ENCODE measurements around the gene DLAT.

The DLAT gene

DNA sequence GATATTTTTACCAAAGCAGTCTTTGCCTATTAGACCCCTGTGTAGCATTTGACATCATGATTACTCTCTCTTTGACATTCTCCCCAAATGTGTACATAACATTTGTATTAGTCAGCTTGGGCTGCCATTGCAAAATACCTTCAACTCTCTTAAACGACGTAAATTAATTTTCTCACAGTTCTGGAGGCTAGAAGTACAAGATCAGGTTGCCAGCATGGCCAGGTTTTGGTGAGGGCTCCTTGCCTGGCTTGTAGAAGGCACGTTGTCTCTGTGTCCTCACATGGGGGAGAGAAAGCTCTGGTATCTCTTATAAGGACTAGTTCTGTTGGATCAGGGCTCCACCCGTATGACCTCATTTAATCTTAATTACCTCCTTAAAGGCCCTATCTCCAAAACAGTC lies 12.3 kb upstream of the DLAT start:
- no peaks in the 10 kb centered on the region for H3K79me2 ChIP-seq (ENCODE audit: insufficient read depth, low read depth)
- no peaks in the 10 kb centered on the region for H3K36me3 ChIP-seq (ENCODE audit: insufficient read depth)
- peaks cover 19% of the 10 kb centered on the region for H3K4me1 ChIP-seq (ENCODE audit: low read depth, poor library complexity, severe bottlenecking)
- H3K4me3 ChIP-seq (IDR thresholded peaks at IDR 0.05; ENCODE audit: insufficient read depth, low read depth, low read length) = no peak overlapping the region
- H3K27ac ChIP-seq = no peak overlapping the region
- H3K27me3 ChIP-seq (ENCODE audit: insufficient read depth, low read depth) = no peaks in the 10 kb centered on the region
- no peak overlapping the region for H2AFZ ChIP-seq (ENCODE audit: low read depth)
- no peaks in the 10 kb centered on the region for H4K20me1 ChIP-seq (ENCODE audit: insufficient read depth)
- TF ChIP-seq, protein P1, sequence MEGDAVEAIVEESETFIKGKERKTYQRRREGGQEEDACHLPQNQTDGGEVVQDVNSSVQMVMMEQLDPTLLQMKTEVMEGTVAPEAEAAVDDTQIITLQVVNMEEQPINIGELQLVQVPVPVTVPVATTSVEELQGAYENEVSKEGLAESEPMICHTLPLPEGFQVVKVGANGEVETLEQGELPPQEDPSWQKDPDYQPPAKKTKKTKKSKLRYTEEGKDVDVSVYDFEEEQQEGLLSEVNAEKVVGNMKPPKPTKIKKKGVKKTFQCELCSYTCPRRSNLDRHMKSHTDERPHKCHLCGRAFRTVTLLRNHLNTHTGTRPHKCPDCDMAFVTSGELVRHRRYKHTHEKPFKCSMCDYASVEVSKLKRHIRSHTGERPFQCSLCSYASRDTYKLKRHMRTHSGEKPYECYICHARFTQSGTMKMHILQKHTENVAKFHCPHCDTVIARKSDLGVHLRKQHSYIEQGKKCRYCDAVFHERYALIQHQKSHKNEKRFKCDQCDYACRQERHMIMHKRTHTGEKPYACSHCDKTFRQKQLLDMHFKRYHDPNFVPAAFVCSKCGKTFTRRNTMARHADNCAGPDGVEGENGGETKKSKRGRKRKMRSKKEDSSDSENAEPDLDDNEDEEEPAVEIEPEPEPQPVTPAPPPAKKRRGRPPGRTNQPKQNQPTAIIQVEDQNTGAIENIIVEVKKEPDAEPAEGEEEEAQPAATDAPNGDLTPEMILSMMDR (conservative IDR thresholded peaks at IDR 0.05; ENCODE audit: low read depth, low read length) = no peak
- H3K4me2 ChIP-seq = no peak overlapping the region
- no peak overlapping the region for H3K9ac ChIP-seq

DNA sequence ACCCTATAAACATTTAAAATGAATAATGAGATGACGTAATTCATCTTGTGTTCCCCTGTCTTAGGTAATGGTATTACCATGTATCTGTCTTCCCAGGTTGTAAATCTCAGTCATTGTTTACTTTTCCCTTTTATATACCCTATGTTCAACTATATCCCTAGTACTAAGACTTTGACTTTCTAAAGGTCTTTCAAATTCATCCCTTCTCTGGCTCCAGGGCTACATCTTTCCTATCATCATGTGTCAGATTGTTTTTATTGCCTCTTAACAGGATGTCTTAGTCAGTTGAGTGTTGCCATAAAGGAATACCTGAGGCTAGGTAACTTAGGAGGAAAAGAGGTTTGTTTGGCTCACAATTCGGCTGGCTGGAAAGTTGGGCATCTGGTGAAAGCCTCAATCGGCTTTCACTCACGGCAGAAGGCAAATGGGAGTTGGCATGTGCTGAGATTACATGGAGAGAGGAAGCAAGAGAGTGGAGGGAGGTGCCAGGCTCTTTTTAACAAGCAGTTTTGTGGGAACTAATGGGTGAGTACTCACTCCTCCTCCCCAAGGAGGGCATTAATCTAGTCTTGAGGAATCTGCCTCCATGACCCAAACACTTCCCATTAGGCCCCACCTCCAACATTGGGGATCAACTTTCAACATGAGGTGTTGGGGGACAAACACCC lies 11.6 kb upstream of the DLAT start:
- Histone ChIP-seq H3K27ac (no peak overlapping the region), H3K4me2 (no peak overlapping the region), H2AFZ (ENCODE audit: low read depth) (no peak overlapping the region), H3K9ac (no peak overlapping the region), H4K20me1 (ENCODE audit: insufficient read depth) (no peaks in the 10 kb centered on the region), H3K79me2 (ENCODE audit: insufficient read depth, low read depth) (no peaks in the 10 kb centered on the region), H3K4me3 (IDR thresholded peaks at IDR 0.05; ENCODE audit: insufficient read depth, low read depth, low read length) (no peak overlapping the region), H3K4me1 (ENCODE audit: low read depth, poor library complexity, severe bottlenecking) (peaks cover 26% of the 10 kb centered on the region), H3K36me3 (ENCODE audit: insufficient read depth) (no peaks in the 10 kb centered on the region), H3K27me3 (ENCODE audit: insufficient read depth, low read depth) (no peaks in the 10 kb centered on the region)
- TF ChIP-seq, protein P1 (conservative IDR thresholded peaks at IDR 0.05; ENCODE audit: low read depth, low read length) = no peak

DNA sequence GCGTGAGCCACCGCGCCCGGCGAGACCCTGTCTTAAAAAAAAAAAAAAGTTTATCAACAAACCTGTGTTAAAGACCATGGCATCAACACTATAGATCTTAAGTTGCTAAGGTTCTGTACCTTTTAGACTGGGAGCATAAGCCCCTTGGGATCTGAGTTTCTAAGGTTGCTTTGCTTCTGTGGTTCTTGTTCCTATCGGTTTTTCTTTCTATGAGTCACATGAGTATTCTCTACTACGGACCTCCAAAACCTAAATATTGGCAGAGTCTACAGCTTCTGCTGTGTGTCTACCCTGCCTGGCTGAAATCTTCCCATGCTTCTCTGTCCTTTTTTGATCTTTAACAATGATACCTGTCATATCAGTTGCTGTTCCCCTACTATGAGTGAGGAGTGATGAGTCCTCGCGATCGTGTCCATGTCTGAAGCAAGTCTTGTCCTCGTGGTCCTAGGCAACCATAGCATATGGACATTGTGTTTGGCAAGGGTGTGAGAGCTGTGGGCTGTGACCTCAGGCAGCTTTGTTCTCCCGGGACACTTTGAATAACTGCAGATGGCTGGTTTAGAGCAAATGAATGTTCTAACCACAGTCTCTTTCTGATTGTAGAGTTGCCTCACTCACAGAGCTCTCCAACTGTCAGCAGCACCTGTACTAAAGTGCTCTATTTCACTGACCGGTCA lies 9.0 kb upstream of the DLAT start:
- peak overlapping the region; percentile 67 for H3K4me2 ChIP-seq
- peak overlapping the region; percentile 95 for H3K27ac ChIP-seq
- H3K9ac ChIP-seq = peak overlapping the region; percentile 69; the same call in 1 of the 2 replicates
- H4K20me1 ChIP-seq (ENCODE audit: insufficient read depth) = no peaks in the 10 kb centered on the region
- TF ChIP-seq, protein P1 (conservative IDR thresholded peaks at IDR 0.05; ENCODE audit: low read depth, low read length) = no peak
- H3K36me3 ChIP-seq (ENCODE audit: insufficient read depth) = no peaks in the 10 kb centered on the region
- H2AFZ ChIP-seq (ENCODE audit: low read depth) = peak overlapping the region; percentile 71
- peaks cover 26% of the 10 kb centered on the region for H3K4me1 ChIP-seq (ENCODE audit: low read depth, poor library complexity, severe bottlenecking)
- no peaks in the 10 kb centered on the region for H3K79me2 ChIP-seq (ENCODE audit: insufficient read depth, low read depth)
- no peaks in the 10 kb centered on the region for H3K27me3 ChIP-seq (ENCODE audit: insufficient read depth, low read depth)
- H3K4me3 ChIP-seq (IDR thresholded peaks at IDR 0.05; ENCODE audit: insufficient read depth, low read depth, low read length) = no peak overlapping the region

DNA sequence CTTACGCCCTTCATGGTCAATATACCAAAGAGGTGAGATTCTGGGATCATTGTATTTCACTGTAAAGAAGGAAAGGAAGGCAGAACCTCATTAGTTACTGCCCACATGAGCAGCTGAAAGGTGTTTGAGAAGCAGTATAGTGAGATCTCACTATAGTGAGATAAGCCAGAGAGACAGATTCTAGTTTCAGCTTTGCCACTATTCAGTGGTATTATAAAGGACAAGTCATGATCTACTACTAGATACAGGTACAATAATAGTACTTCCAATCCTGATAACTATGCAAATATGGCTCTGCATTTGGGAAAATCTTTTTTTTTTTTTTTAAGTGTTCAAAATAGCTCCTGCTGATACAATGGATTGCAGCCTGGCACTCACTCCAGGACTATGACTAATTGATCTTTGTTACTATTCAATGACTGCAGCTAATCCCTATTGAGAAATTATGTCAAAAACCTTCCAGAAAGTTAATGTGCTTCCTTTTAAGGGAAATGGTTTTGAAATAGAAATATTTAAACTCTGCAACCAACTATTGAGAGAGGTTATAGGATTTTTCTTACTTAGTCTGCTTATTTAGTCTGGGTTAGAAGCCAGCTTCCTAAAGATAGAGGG lies 8.3 kb upstream of the DLAT start:
- H3K36me3 ChIP-seq (ENCODE audit: insufficient read depth) = no peaks in the 10 kb centered on the region
- TF ChIP-seq, protein P1 (conservative IDR thresholded peaks at IDR 0.05; ENCODE audit: low read depth, low read length) = no peak
- H3K27ac ChIP-seq = peak overlapping the region; percentile 95
- peak overlapping the region; percentile 69; the same call in 1 of the 2 replicates for H3K9ac ChIP-seq
- no peaks in the 10 kb centered on the region for H4K20me1 ChIP-seq (ENCODE audit: insufficient read depth)
- peaks cover 26% of the 10 kb centered on the region for H3K4me1 ChIP-seq (ENCODE audit: low read depth, poor library complexity, severe bottlenecking)
- no peaks in the 10 kb centered on the region for H3K27me3 ChIP-seq (ENCODE audit: insufficient read depth, low read depth)
- H2AFZ ChIP-seq (ENCODE audit: low read depth) = peak overlapping the region; percentile 71
- no peak overlapping the region for H3K4me3 ChIP-seq (IDR thresholded peaks at IDR 0.05; ENCODE audit: insufficient read depth, low read depth, low read length)
- H3K4me2 ChIP-seq = peak overlapping the region; percentile 67
- H3K79me2 ChIP-seq (ENCODE audit: insufficient read depth, low read depth) = no peaks in the 10 kb centered on the region

All from KMS-11 (cell line).